MCF 10A (cell line): ENCODE results near the gene EMC8. TPM values are rescaled to one million over a fixed set of nuclear protein-coding genes. Genes with fewer than 3 reads are reported as not detected.
"Not testable (repeated sequence)": the region's sequence is repeated elsewhere in the genome, so short reads cannot be mapped to it uniquely, and the experiment has no call there.

Experiments
- BruUV-seq: library from RNA; stranded (reverse); fragments of 400-500 nt; replicated peaks from 2 replicates; lab custom pipeline; 2021; lab: Mats Ljungman, UMichigan
- CTCF ChIA-PET: fragments of 300-600 bp; sonication (Branson Sonifier 250); formaldehyde crosslinking; extraction: SDS; loops from one replicate; lab custom pipeline; 2021; ENCODE audit warnings: antibody characterized with exemption, inconsistent platforms; lab: Yijun Ruan, JAX
- POLR2A ChIA-PET: fragments of 300-600, 350-650 bp; sonication (Branson Sonifier 250); formaldehyde crosslinking; extraction: SDS; loops from one replicate; lab custom pipeline; 2020; ENCODE audit warnings: antibody characterized with exemption, inconsistent platforms; lab: Yijun Ruan, JAX
- DNase-seq: peaks from one replicate; pipeline ENCODE4 v3.0.0-alpha.2; 2018; ENCODE audit not compliant: unreplicated experiment
- H3K27ac Mint-ChIP-seq: one replicate; pipeline ENCODE4 v1.8.0; 2022; ENCODE audit warnings: mild to moderate bottlenecking, low read depth, mixed read lengths; ENCODE audit not compliant: unreplicated experiment
- H3K27me3 Mint-ChIP-seq: one replicate; pipeline ENCODE4 v1.8.0; 2022; ENCODE audit warnings: mixed read lengths; ENCODE audit not compliant: insufficient read depth, unreplicated experiment
- H3K36me3 Mint-ChIP-seq: one replicate; pipeline ENCODE4 v1.8.0; 2022; ENCODE audit warnings: mild to moderate bottlenecking, moderate library complexity, mixed read lengths; ENCODE audit not compliant: insufficient read depth, unreplicated experiment
- H3K4me1 Mint-ChIP-seq: one replicate; pipeline ENCODE4 v1.8.0; 2022; ENCODE audit warnings: mixed read lengths; ENCODE audit not compliant: insufficient read depth, unreplicated experiment
- H3K4me3 Mint-ChIP-seq: one replicate; pipeline ENCODE4 v1.8.0; 2022; ENCODE audit warnings: mild to moderate bottlenecking, moderate library complexity, mixed read lengths; ENCODE audit not compliant: unreplicated experiment
- H3K9me3 Mint-ChIP-seq: one replicate; pipeline ENCODE4 v1.8.0; 2022; ENCODE audit warnings: mixed read lengths; ENCODE audit not compliant: unreplicated experiment
- CTCF ChIP-seq: fragments of 200-600 bp; IDR thresholded peaks from one replicate; pipeline ENCODE4 v1.8.0; 2022; ENCODE audit warnings: antibody characterized with exemption, mild to moderate bottlenecking; ENCODE audit not compliant: unreplicated experiment
- intact Hi-C: fragments of 100-400 bp; cut with micrococcal nuclease; formaldehyde crosslinking; loops from 2 replicates; pipeline ENCODE4 v1.14.1; 2022
- total RNA-seq: library from RNA; stranded (reverse); gene quantifications from 2 replicates; pipeline ENCODE4 v1.2.3, GENCODE V29; 2022

EMC8 gene
- total RNA-seq, 1 experiment from 2014 or later: 68.5 TPM

- intact Hi-C loops: no loop called here
- peaks cover 22% of the 10 kb centered on the region for H3K36me3 Mint-ChIP-seq
- H3K27ac Mint-ChIP-seq: no peak overlapping the region
- H3K4me3 Mint-ChIP-seq: no peak overlapping the region
- H3K4me1 Mint-ChIP-seq: no peaks in the 10 kb centered on the region
- no TSS peak for BruUV-seq
- DNase-seq: no peak
- POLR2A ChIA-PET: no interaction called here
- H3K27me3 Mint-ChIP-seq: peaks cover 56% of the 10 kb centered on the region
- H3K9me3 Mint-ChIP-seq: no peaks in the 10 kb centered on the region
- no peak for TF ChIP-seq CTCF
- CTCF ChIA-PET: interaction anchor here (0.6 to 2.0 kb wide), 3 partner anchors 10 to 338 kb away, joined by 3 to 15 read pairs (median 3); no protein-coding TSS in a partner anchor
Observed at GRCh38 chr16:85810097-85810741, 10.9 kb upstream of the EMC8 start.

GRCh38 chr16:85809645-85810044 is 10.3 kb upstream of the EMC8 start:
- CTCF ChIA-PET: no interaction called here
- no peak for DNase-seq
- no peak for TF ChIP-seq CTCF
- Mint-ChIP-seq H3K27me3 (peaks cover 51% of the 10 kb centered on the region), H3K9me3 (no peaks in the 10 kb centered on the region), H3K36me3 (peaks cover 28% of the 10 kb centered on the region), H3K4me3 (no peak overlapping the region), H3K27ac (no peak overlapping the region), H3K4me1 (no peaks in the 10 kb centered on the region)
- BruUV-seq: no TSS peak
- intact Hi-C loops: no loop called here
- POLR2A ChIA-PET: no interaction called here

- Mint-ChIP-seq H3K4me3 (no peak overlapping the region), H3K36me3 (peaks cover 35% of the 10 kb centered on the region), H3K9me3 (no peaks in the 10 kb centered on the region), H3K4me1 (no peaks in the 10 kb centered on the region), H3K27me3 (peaks cover 44% of the 10 kb centered on the region), H3K27ac (no peak overlapping the region)
- intact Hi-C loops: no loop called here
- DNase-seq: no peak
- no peak for TF ChIP-seq CTCF
- no TSS peak for BruUV-seq
- POLR2A ChIA-PET: no interaction called here
- CTCF ChIA-PET: interaction anchor here (0.7 kb wide), 1 partner anchor 133 kb away, joined by 4 read pairs; no protein-coding TSS in a partner anchor
Observed at GRCh38 chr16:85808926-85809325, 9.6 kb upstream of the EMC8 start.

GRCh38 chr16:85808104-85808503 is 8.8 kb upstream of the EMC8 start:
- H3K36me3 Mint-ChIP-seq: peaks cover 43% of the 10 kb centered on the region
- H3K27me3 Mint-ChIP-seq: peaks cover 35% of the 10 kb centered on the region
- POLR2A ChIA-PET, H3K4me3 Mint-ChIP-seq, BruUV-seq, H3K9me3 Mint-ChIP-seq, H3K27ac Mint-ChIP-seq, DNase-seq, H3K4me1 Mint-ChIP-seq, intact Hi-C loops: not testable (repeated sequence)
- CTCF ChIA-PET: interaction anchor here (0.7 kb wide), 1 partner anchor 132 kb away, joined by 4 read pairs; no protein-coding TSS in a partner anchor

- POLR2A ChIA-PET, CTCF ChIA-PET: not testable (repeated sequence)
Observed at GRCh38 chr16:85807340-85807739, 8.0 kb upstream of the EMC8 start.

More at GRCh38 chr16:85807340-85807739, 8.0 kb upstream of the EMC8 start:
- H3K9me3 Mint-ChIP-seq, H3K27ac Mint-ChIP-seq, BruUV-seq, H3K4me1 Mint-ChIP-seq, intact Hi-C loops, DNase-seq, H3K4me3 Mint-ChIP-seq: not testable (repeated sequence)
- H3K27me3 Mint-ChIP-seq: peaks cover 28% of the 10 kb centered on the region
- H3K36me3 Mint-ChIP-seq: peaks cover 51% of the 10 kb centered on the region
